NCI-H1436 treated with DMSO at 0.1 percent for 48 hours (cell line): ENCODE results near the gene GAS6.

Experiments
- DNase-seq: peaks from one replicate; lab custom pipeline; 2025; lab: John Stamatoyannopoulos, UW

The GAS6 gene

DNA sequence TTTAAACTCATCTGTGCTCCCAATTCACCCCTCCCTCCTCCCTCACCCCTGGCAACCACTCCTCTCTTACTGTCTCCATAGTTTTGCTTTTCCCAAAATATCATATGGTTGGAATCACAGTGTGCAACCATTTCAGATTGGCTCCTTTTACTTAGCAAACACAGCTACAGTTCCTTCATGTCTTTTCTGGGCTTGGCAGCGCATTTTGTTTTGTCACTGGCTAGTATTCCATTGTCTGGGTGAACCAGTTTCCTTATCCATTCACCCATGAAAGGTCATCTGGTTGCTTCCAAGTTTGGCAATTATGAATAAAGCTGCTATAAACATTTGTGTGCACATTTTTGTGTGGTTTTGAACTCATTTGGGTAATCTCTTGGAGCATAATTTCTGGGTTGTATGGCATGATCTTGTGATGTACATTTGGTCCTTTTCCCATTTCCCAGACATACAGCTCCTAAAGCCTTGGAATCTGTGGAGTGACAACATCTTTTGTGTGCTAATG, 23.9 kb upstream of the GAS6 start:
- no peak for DNase-seq

GRCh38 chr13:113886561-113887112, 22.8 kb upstream of the GAS6 start:
- DNase-seq = no peak

DNA sequence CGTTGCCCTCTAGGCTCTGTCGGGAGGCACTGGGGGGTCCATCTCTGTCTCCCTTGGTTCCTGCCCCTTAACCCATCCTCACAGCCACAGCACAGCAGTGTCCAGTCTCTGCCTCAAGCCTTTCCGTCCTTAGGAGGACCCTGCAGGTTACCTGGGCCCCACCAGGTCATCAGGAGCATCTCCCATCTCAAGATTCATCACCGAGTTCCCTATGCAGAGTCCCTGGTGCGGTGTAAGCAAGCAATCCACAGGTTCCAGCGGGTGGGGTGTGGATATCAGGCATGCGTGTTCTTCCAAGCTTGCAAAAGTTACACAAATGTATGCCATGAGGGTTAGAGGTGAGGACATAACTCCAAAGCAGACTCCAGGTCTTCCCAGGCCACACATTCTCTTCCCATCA, 20.9 kb upstream of the GAS6 start:
- no peak for DNase-seq

- no peak for DNase-seq
Measured at GRCh38 chr13:113883921-113884804, 20.3 kb upstream of the GAS6 start.

DNA sequence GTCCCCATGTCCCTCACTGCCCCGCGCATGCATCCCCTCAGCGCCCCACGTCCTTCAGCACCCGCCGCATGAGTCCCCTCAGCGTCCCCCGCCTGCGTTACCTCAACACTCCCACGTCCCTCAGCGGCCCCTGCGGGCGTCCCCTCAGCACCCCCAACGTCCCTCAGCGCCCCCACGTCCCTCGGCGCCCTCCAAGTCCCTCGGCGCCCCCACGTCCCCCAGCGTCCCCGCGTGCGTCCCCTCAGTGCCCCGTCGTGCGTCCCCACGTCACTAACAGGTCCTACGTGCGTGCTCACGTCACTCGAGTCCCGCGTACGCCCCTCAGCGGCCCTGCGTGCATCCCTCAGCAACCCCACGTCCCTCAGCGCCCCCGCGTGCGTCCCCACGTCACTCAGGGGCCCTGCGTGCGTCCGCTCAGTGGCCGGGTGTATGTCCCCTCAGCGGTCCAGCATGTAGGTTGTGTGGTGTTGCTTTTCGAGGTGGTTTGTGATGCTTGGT, 19.5 kb upstream of the GAS6 start:
- no peak for DNase-seq

DNA sequence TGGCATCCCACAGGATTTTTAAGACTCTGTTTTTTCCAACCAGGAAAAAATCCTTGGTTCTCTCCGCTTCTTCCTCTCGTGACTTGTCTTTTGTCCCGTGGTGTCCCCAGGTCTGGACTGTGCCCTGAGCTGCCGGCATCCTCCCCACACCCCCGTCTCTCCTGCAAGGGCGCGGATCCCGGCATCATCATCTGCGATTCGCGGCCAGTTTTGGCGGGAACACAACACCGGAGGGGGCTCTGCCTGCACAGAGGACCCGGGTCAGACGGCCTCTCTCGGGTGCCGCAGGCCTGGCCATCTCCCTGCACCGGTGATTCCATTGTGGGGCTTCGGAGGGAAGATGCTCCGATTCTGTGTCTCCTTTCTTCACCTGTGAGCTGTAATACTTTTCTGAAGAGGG, 18.8 kb upstream of the GAS6 start:
- no peak for DNase-seq

- no peak for DNase-seq
Measured at GRCh38 chr13:113882267-113882630, 18.4 kb upstream of the GAS6 start.

DNA sequence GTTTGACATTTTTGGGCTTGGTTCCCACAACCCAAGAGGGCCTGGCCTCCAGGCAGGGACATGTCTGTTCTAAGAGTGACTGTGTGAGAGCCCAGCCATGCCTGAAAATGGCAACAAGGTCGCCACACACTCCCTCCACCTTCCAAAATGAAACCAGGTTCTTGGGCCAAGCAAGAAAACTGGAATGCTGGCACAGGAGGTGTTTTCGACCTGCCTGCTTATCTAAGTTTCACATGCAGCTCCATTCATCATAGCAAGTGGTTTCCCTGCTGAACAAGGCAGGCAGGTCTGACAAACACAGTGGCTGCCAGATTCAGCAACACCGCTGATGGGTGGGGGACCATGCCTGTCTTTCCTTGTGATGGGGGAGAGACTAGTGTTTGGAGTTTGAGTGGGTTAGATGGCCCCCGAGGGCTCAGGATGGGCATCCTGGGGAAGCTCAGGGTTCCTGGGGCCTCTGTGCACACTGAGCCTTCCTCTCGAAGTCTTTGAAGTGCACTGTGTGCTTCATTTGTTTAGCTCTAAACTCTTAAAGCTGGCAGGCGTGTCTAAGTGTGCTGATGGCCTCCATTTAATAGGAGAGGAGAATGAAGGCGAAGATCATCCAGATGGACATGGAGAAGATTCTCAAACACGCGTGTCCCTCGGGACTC, 17.9 kb upstream of the GAS6 start:
- no peak for DNase-seq

DNA sequence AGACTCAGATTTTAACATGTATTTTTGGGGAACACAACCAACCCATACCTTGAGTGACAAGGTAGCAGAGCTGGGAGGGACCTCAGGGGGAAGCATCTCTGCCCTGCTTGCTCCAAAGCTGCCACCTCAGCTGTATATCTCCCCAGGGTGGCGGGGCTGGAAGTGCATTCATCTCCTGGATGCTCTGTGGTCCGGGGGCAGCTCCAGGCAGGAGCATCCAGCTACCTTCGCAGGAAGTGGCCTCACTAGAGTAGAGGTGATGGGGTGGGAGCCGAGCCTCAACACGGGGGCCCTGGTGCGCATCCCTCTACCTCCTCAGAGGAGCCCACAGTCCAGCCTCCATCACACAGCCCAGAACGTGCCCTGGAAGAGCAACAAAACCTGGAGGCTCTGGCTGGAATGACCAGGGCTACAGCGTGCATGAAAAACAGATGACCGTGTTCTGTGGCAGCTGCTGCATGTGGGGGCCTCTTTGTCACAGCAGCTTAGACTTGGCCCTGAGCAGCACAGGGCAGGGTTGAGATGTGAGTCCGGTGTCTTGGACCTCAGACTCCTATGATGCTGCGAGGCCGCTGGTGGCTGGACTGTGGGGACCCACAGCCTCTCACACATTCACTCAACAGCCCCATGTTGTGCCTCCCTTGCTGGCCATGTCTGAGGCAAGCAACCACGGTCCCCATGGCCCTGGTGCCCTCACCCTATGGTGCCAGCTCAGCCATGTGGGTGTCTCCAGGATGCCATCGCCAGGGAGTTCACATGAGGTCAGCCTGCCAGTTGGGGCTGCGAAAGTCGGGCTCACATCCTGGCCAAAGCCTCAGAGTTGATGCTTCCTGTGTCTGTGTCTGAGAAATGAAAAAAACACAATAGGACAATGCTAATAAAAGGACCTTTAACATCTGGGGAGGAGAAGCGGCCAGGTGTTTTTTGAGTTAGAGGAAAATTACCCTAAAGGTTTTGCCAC, 17.1 kb upstream of the GAS6 start:
- DNase-seq = no peak

GRCh38 chr13:113879494-113880360, 15.9 kb upstream of the GAS6 start:
- DNase-seq = no peak

GRCh38 chr13:113879017-113879416, 15.1 kb upstream of the GAS6 start:
- DNase-seq = no peak

- no peak for DNase-seq
Measured at GRCh38 chr13:113877149-113877990, 13.5 kb upstream of the GAS6 start.

DNA sequence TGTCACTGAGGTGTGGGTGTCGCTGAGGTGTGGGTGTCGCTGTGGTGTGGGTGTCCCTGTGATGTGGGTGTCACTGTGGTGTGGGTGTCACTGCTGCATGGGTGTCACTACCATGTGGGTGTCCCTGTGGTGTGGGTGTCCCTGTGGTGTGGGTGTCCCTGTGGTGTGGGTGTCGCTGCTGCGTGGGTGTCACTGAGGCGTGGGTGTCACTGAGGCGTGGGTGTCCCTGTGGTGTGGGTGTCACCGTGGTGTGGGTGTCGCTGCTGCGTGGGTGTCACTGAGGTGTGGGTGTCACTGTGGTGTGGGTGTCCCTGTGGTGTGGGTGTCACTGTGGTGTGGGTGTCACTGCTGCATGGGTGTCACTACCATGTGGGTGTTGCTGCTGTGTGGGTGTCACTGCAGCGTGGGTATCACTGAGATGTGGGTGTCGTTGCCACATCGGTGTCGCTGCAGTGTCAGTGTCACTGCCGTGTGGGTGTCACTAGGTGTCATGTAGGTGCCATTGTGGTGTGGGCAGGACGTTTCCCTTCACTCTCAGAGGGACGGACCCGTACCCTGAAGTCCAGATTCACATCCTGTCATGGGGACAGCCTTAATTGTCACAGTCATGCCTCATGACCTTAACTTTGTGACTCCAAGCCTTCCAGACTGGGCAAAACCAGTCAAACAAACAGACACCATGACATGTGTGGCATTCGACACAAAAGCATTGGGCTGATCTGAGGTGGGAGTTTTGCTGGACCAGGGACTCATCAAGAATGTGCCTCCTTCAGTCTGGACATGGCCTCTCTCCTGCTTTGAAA, 12.7 kb upstream of the GAS6 start:
- no peak for DNase-seq

GRCh38 chr13:113875837-113876281, 12.0 kb upstream of the GAS6 start:
- no peak for DNase-seq

DNA sequence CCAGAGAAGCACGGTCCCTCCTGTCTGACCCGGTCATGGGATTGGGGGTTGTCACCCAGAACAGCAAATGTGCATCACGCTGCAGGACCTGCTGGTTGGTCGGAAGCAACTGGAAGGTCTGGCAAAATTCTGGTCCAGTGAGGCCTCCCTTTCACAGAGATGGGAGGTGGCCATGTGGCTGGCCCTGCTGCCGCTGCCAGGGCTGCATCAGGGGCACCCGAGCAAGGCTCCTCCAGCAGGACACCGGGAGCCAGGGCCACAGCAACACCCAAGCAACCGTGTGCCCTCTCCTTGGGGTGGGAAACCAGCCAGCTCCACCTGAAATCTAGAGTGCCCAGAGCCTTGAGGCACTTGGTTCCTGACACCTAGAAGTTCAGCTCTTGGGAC, 11.5 kb upstream of the GAS6 start:
- DNase-seq = no peak

GRCh38 chr13:113874579-113875428, 10.9 kb upstream of the GAS6 start:
- no peak for DNase-seq

DNA sequence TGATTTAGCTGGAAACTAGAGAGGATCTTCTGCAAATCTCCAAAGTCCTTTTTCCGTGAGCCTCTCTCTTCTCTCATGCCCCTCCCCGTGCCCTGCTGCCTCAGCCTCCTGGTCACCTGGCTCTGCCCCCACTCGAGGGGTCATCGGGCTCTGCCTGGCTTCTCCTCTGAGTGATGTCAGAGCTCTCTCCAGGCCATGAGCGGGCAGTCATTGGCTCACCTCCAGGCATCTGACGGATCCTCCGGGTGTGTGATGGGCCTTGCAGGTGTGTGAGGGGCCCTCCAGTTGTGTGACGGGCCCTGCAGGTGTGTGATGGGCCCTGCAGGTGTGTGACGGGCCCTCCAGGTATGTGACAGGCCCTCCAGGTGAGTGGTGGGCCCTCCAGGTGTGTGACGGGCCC, 10.3 kb upstream of the GAS6 start:
- no peak for DNase-seq

DNA sequence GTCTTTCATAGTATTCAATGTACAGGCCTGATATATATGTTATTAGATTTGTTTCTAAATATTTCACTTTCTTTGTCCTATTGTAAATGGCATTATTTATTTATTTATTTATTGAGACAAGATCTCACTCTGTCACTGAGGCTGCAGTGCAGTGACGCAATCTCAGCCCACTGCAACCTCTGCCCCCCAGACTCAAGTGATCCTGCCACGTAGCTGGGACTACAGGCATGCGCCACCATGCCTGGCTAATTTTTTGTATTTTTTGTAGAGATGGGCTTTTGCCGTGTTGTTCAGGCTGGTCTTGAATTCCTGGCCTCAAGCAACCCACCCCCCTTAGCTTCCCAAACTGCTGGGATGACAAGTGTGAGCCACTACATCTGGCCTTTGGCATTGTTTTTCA, 5.4 kb upstream of the GAS6 start:
- no peak for DNase-seq
